H9 (cell line): ENCODE results near the gene TM4SF1. TPM values are rescaled to one million over a fixed set of nuclear protein-coding genes. Genes with fewer than 3 reads are reported as not detected.

ENCODE experiments used
- DNase-seq: peaks from one replicate; pipeline ENCODE4 v3.0.0-alpha.2; 2017
- H2AFZ ChIP-seq: one replicate; pipeline ENCODE4 v1.6.1; 2013; ENCODE audit warnings: mild to moderate bottlenecking, low read length, control low read depth, moderate library complexity
- H2AK5ac ChIP-seq: 2 replicates; pipeline ENCODE4 v1.6.1; 2013; ENCODE audit warnings: low read length, control low read depth, mixed read lengths; ENCODE audit not compliant: insufficient read length
- H2BK120ac ChIP-seq: one replicate; pipeline ENCODE4 v1.6.1; 2013; ENCODE audit warnings: low read depth, mild to moderate bottlenecking, low read length, control low read depth, inconsistent platforms; ENCODE audit not compliant: poor library complexity, severe bottlenecking
- H2BK12ac ChIP-seq: 2 replicates; pipeline ENCODE4 v1.6.1; 2013; ENCODE audit warnings: low read length, control low read depth, mixed read lengths, low read depth; ENCODE audit not compliant: insufficient read length
- H2BK15ac ChIP-seq: 2 replicates; pipeline ENCODE4 v1.6.1; 2013; ENCODE audit warnings: low read depth, low read length, control low read depth
- H2BK20ac ChIP-seq: one replicate; pipeline ENCODE4 v1.6.1; 2013; ENCODE audit warnings: low read depth, mild to moderate bottlenecking, low read length, control low read depth, inconsistent platforms; ENCODE audit not compliant: poor library complexity, severe bottlenecking
- H2BK5ac ChIP-seq: 2 replicates; pipeline ENCODE4 v1.6.1; 2013; ENCODE audit warnings: low read length, control low read depth, mixed read lengths; ENCODE audit not compliant: insufficient read length
- H3K14ac ChIP-seq: 2 replicates; pipeline ENCODE4 v1.6.1; 2013; ENCODE audit warnings: low read length, control low read depth; ENCODE audit not compliant: insufficient read depth
- H3K18ac ChIP-seq: 2 replicates; pipeline ENCODE4 v1.6.1; 2013; ENCODE audit warnings: low read depth, mild to moderate bottlenecking, mixed read lengths, low read length, control low read depth; ENCODE audit not compliant: insufficient read length
- H3K23ac ChIP-seq: 2 replicates; pipeline ENCODE4 v1.6.1; 2013; ENCODE audit warnings: low read length, control low read depth, mixed read lengths, low read depth; ENCODE audit not compliant: insufficient read length
- H3K23me2 ChIP-seq: 2 replicates; pipeline ENCODE4 v1.6.1; 2013; ENCODE audit warnings: low read depth, mild to moderate bottlenecking, mixed read lengths, low read length, control low read depth; ENCODE audit not compliant: insufficient read length, poor library complexity, severe bottlenecking
- H3K27ac ChIP-seq: 2 replicates; pipeline ENCODE4 v1.5.1; 2013; ENCODE audit warnings: low read length, control low read depth, mixed read lengths, low read depth; ENCODE audit not compliant: insufficient read length
- H3K27me3 ChIP-seq: 2 replicates; pipeline ENCODE4 v1.6.1; 2013; ENCODE audit warnings: low read length, control low read depth, inconsistent platforms; ENCODE audit not compliant: insufficient read depth
- H3K4ac ChIP-seq: 2 replicates; pipeline ENCODE4 v1.6.1; 2013; ENCODE audit warnings: low read depth, mild to moderate bottlenecking, control low read depth, inconsistent platforms, low read length, moderate library complexity
- H3K4me1 ChIP-seq: 2 replicates; pipeline ENCODE4 v1.6.1; 2013; ENCODE audit warnings: low read length, control low read depth, inconsistent platforms; ENCODE audit not compliant: insufficient read depth
- H3K4me2 ChIP-seq: 2 replicates; pipeline ENCODE4 v1.6.1; 2013; ENCODE audit warnings: low read length, control low read depth, mixed read lengths; ENCODE audit not compliant: insufficient read length, insufficient read depth
- H3K56ac ChIP-seq: 2 replicates; pipeline ENCODE4 v1.6.1; 2013; ENCODE audit warnings: low read depth, mild to moderate bottlenecking, mixed read lengths, low read length, control low read depth; ENCODE audit not compliant: insufficient read length
- H3K79me1 ChIP-seq: 2 replicates; pipeline ENCODE4 v1.6.1; 2013; ENCODE audit warnings: low read depth, mild to moderate bottlenecking, moderate library complexity, low read length, control low read depth, inconsistent platforms; ENCODE audit not compliant: insufficient read depth, poor library complexity, severe bottlenecking
- H3K79me2 ChIP-seq: 2 replicates; pipeline ENCODE4 v1.6.1; 2013; ENCODE audit warnings: low read length, control low read depth, inconsistent platforms; ENCODE audit not compliant: insufficient read depth
- H3K9ac ChIP-seq: 2 replicates; pipeline ENCODE4 v1.6.1; 2013; ENCODE audit warnings: low read length, control low read depth, mixed read lengths; ENCODE audit not compliant: insufficient read length; ENCODE audit errors: extremely low read depth
- H3K9me3 ChIP-seq: one replicate; pipeline ENCODE4 v1.6.1; 2013; ENCODE audit warnings: low read depth, low read length, inconsistent platforms; ENCODE audit not compliant: control insufficient read depth
- H3T11ph ChIP-seq: one replicate; pipeline ENCODE4 v1.6.1; 2013; ENCODE audit warnings: mild to moderate bottlenecking, low read length, control low read depth, inconsistent platforms
- H4K20me1 ChIP-seq: one replicate; pipeline ENCODE4 v1.6.1; 2013; ENCODE audit not compliant: control insufficient read depth, insufficient read length, insufficient read depth
- H4K5ac ChIP-seq: 2 replicates; pipeline ENCODE4 v1.6.1; 2013; ENCODE audit warnings: low read depth, mild to moderate bottlenecking, mixed read lengths, low read length, control low read depth; ENCODE audit not compliant: insufficient read length
- H4K8ac ChIP-seq: replicated peaks from 2 replicates; pipeline ENCODE4 v1.6.1; 2013; ENCODE audit warnings: low read length, control low read depth, mixed read lengths, low read depth; ENCODE audit not compliant: insufficient read length
- H4K91ac ChIP-seq: 2 replicates; pipeline ENCODE4 v1.6.1; 2013; ENCODE audit warnings: low read depth, mild to moderate bottlenecking, moderate library complexity, mixed read lengths, low read length, control low read depth; ENCODE audit not compliant: insufficient read length
- H3K27ac Mint-ChIP-seq, 3 experiments: 2 replicates in 2 of 3; 3 replicates in 1 of 3; pipeline ENCODE4 v1.8.0; 2020 to 2021; ENCODE audit warnings: mixed read lengths in 3 of 3, mild to moderate bottlenecking in 1 of 3, moderate library complexity in 1 of 3
- H3K27me3 Mint-ChIP-seq: 2 replicates; pipeline ENCODE4 v1.8.0; 2021; ENCODE audit warnings: low read depth, mild to moderate bottlenecking, moderate library complexity, mixed read lengths
- H3K36me3 Mint-ChIP-seq, 3 experiments: 2 replicates in 2 of 3; 3 replicates in 1 of 3; pipeline ENCODE4 v1.8.0; 2020 to 2021; ENCODE audit warnings: low read depth in 3 of 3, mixed read lengths in 3 of 3; ENCODE audit not compliant: insufficient read depth in 1 of 3
- H3K4me1 Mint-ChIP-seq, 2 experiments: 2 replicates each; pipeline ENCODE4 v1.8.0; 2020; ENCODE audit warnings: mixed read lengths in 2 of 2
- H3K4me3 Mint-ChIP-seq, 2 experiments: 2 replicates in 1 of 2; 3 replicates in 1 of 2; pipeline ENCODE4 v1.8.0; 2020 to 2021; ENCODE audit warnings: mild to moderate bottlenecking in 2 of 2, mixed read lengths in 2 of 2, moderate library complexity in 1 of 2
- H3K9me3 Mint-ChIP-seq, 2 experiments: 2 replicates in 1 of 2; 3 replicates in 1 of 2; pipeline ENCODE4 v1.8.0; 2020; ENCODE audit warnings: mild to moderate bottlenecking in 2 of 2, mixed read lengths in 2 of 2, moderate library complexity in 1 of 2
- CTCF ChIP-seq: fragments of 200-600 bp; sonication (generic); conservative IDR thresholded peaks from 3 replicates; pipeline ENCODE4 v1.8.0; 2021; ENCODE audit warnings: antibody characterized with exemption, mild to moderate bottlenecking
- total RNA-seq: library from RNA; stranded (reverse); gene quantifications from 2 replicates; pipeline ENCODE4 v1.2.1, GENCODE V29; 2021

Gene TM4SF1
- total RNA-seq, 1 experiment from 2014 or later: 1.2 TPM

- Mint-ChIP-seq H3K4me3 (no peak overlapping the region), H3K27me3 (no peaks in the 10 kb centered on the region; the same call in 1 of the 2 replicates), H3K4me1 (peaks cover 0 to 8% of the 10 kb centered on the region in 2 experiments; a peak in 1 of 4 replicates), H3K27ac (peak overlapping the region in 1 of 3 experiments; percentile 90; a peak in 2 of 7 replicates), H3K9me3 (peaks cover 16 to 17% of the 10 kb centered on the region in 2 experiments), H3K36me3 (peaks cover 7 to 16% (median 12%) of the 10 kb centered on the region in 3 experiments)
- Histone ChIP-seq H2AFZ (no peak overlapping the region), H3K14ac (no peak overlapping the region), H3K9ac (no peak overlapping the region), H3K23ac (no peak overlapping the region), H4K20me1 (no peaks in the 10 kb centered on the region), H3K27me3 (no peaks in the 10 kb centered on the region), H3K4ac (no peak overlapping the region), H2BK12ac (no peak overlapping the region), H2BK5ac (no peak overlapping the region), H3K56ac (no peak overlapping the region), H2BK15ac (no peak overlapping the region), H2BK120ac (no peak overlapping the region), H2BK20ac (no peak overlapping the region), H3K4me2 (no peak overlapping the region), H3K9me3 (no peaks in the 10 kb centered on the region), H3K18ac (no peak overlapping the region), H3K27ac (no peak overlapping the region), H4K8ac (no peak overlapping the region), H3K23me2 (no peaks in the 10 kb centered on the region), H4K91ac (no peak overlapping the region), H3T11ph (no peak overlapping the region), H3K4me1 (no peaks in the 10 kb centered on the region), H3K79me1 (no peaks in the 10 kb centered on the region), H2AK5ac (no peak overlapping the region), H4K5ac (no peak overlapping the region), H3K79me2 (no peaks in the 10 kb centered on the region)
- DNase-seq: no peak
- no peak for TF ChIP-seq CTCF
Measured at GRCh38 chr3:149384167-149384566, 6.7 kb upstream of the TM4SF1 start.
